ENCODE data around the gene DKK3.

The DKK3 gene

GRCh38 chr11:11931461-11932055, 76.9 kb downstream of the DKK3 start:
- DNase-seq: no peak

- no peak for DNase-seq
Measured at GRCh38 chr11:11929920-11930319, 78.5 kb downstream of the DKK3 start.

- no peak for DNase-seq
Measured at GRCh38 chr11:11923828-11924227, 84.6 kb downstream of the DKK3 start.

GRCh38 chr11:11916981-11917399, 91.4 kb downstream of the DKK3 start:
- no peak for DNase-seq

GRCh38 chr11:11915625-11916024, 92.8 kb downstream of the DKK3 start:
- no peak for DNase-seq

- DNase-seq: no peak
Measured at GRCh38 chr11:11913395-11913794, 95.0 kb downstream of the DKK3 start.
